Body of pancreas (tissue), 4 donors: Measurements from ENCODE around the gene FOXK1.
"Not testable (repeated sequence)": the region's sequence is repeated elsewhere in the genome, so short reads cannot be mapped to it uniquely, and the experiment has no call there.

Experiments used
- POLR2A ChIP-seq, 3 donors: fragments of 450-650 bp; IDR thresholded peaks; one replicate each; pipeline ENCODE4 v1.6.1; 2016; ENCODE audit warnings: antibody characterized with exemption in 3 of 3, mild to moderate bottlenecking in 2 of 3
- TF ChIP-seq, protein P1 (sequence below), 7 experiments: fragments of 450-650 bp in 4 of 7; fragments of 200-600 bp in 3 of 7; sonication (generic) in 3 of 7; IDR thresholded peaks; one replicate each; pipeline ENCODE4 v1.5.1; 2016 to 2019; ENCODE audit warnings: antibody characterized with exemption in 7 of 7

DNA sequence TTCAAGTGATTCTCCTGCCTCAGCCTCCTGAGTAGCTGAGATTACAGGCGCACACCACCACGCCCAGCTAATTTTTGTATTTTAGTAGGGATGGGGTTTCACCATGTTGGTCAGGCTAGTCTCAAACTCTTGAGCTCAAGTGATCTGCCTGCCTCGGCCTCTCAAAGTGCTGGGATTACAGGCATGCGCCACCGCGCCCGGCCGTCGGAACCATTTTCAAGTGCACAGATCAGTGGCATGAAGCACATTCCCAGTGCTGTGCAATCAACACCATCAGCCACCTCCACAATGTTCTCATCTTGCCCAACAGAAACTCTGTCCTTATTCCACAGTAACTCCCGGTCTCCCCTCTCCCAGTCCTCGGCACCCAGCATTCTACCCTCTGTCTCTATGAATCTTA lies 4.6 kb upstream of the FOXK1 start:
- TF ChIP-seq, protein P1, sequence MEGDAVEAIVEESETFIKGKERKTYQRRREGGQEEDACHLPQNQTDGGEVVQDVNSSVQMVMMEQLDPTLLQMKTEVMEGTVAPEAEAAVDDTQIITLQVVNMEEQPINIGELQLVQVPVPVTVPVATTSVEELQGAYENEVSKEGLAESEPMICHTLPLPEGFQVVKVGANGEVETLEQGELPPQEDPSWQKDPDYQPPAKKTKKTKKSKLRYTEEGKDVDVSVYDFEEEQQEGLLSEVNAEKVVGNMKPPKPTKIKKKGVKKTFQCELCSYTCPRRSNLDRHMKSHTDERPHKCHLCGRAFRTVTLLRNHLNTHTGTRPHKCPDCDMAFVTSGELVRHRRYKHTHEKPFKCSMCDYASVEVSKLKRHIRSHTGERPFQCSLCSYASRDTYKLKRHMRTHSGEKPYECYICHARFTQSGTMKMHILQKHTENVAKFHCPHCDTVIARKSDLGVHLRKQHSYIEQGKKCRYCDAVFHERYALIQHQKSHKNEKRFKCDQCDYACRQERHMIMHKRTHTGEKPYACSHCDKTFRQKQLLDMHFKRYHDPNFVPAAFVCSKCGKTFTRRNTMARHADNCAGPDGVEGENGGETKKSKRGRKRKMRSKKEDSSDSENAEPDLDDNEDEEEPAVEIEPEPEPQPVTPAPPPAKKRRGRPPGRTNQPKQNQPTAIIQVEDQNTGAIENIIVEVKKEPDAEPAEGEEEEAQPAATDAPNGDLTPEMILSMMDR (IDR thresholded peaks at IDR 0.05), result not testable (repeated sequence)
- TF ChIP-seq POLR2A (IDR thresholded peaks at IDR 0.05), result not testable (repeated sequence)
